ENCODE results near the gene SFPQ.

Gene SFPQ

DNA sequence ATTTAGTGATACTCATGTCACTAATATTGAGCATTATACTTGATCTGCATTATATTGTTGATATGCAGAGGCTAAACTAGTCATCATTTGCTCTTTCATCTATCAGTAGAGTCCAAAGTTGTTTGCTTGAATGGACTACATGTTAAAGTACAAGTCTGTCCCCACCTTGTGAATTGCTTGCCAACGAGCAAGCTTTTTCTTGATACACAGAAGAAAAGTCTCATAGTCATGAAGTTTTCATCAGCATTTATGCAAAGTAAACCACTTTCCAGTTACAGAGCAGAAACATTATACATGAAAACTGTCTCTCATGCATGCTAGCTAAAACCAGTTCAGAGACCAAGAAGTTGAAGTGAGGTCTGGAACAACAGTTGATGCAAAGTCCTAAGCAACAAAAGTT is 13.0 kb downstream of the SFPQ start:
- TF ChIP-seq, protein P1, sequence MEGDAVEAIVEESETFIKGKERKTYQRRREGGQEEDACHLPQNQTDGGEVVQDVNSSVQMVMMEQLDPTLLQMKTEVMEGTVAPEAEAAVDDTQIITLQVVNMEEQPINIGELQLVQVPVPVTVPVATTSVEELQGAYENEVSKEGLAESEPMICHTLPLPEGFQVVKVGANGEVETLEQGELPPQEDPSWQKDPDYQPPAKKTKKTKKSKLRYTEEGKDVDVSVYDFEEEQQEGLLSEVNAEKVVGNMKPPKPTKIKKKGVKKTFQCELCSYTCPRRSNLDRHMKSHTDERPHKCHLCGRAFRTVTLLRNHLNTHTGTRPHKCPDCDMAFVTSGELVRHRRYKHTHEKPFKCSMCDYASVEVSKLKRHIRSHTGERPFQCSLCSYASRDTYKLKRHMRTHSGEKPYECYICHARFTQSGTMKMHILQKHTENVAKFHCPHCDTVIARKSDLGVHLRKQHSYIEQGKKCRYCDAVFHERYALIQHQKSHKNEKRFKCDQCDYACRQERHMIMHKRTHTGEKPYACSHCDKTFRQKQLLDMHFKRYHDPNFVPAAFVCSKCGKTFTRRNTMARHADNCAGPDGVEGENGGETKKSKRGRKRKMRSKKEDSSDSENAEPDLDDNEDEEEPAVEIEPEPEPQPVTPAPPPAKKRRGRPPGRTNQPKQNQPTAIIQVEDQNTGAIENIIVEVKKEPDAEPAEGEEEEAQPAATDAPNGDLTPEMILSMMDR (IDR thresholded peaks at IDR 0.05; ENCODE audit: insufficient read depth, low read depth, low read length, missing control alignments): no peak
- H3K4me3 ChIP-seq (ENCODE audit: low read length): no peak overlapping the region
- DNase-seq (ENCODE audit: low read depth): no peak

DNA sequence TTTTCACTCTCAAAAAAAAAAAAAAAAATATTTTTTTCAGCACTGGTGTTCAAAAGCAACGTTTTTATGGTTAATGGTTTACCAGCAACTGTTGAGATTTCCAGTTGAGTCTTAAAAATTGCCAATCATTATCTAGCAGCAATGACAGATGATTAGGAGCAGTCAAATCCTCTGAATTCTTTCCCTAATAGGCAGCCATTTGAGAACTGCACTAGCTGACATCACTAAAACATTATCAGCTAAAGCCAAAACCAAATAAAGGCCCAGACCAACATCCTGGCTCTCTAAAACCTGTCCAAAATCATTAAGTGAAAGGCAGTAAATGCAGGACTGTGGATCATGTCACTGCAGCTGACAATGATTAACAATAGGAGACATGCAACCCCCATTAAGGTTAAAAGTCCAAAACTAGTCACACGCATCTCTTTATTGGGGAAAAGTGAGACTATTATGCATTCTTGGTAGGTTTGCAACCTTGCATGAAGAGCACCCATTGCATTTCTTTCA is 14.0 kb downstream of the SFPQ start:
- TF ChIP-seq, protein P1 (IDR thresholded peaks at IDR 0.05; ENCODE audit: insufficient read depth, low read depth, low read length, missing control alignments): no peak
- no peak for DNase-seq (ENCODE audit: low read depth)
- H3K4me3 ChIP-seq (ENCODE audit: low read length): no peak overlapping the region

DNA sequence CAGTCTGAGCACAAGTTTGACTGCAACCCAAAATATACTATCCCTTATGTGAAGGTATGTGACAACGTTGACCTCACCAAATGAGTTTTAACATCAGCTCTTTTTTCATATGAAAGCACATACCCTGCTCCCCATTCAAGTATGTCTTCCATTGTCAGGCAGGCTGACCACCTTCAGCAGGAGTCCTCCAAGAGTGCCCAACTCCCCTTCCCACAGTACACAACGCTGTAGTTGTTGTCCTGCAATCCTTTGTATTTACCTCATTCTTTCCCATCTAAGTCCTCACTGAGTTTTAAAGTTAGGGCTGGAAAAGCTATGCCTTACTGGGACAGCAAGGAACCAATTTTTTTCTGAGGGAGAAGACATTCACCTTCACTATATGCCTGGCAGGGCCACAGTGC is 14.7 kb downstream of the SFPQ start:
- TF ChIP-seq, protein P1 (IDR thresholded peaks at IDR 0.05; ENCODE audit: insufficient read depth, low read depth, low read length, missing control alignments): no peak
- no peak overlapping the region for H3K4me3 ChIP-seq (ENCODE audit: low read length)
- DNase-seq (ENCODE audit: low read depth): no peak

DNA sequence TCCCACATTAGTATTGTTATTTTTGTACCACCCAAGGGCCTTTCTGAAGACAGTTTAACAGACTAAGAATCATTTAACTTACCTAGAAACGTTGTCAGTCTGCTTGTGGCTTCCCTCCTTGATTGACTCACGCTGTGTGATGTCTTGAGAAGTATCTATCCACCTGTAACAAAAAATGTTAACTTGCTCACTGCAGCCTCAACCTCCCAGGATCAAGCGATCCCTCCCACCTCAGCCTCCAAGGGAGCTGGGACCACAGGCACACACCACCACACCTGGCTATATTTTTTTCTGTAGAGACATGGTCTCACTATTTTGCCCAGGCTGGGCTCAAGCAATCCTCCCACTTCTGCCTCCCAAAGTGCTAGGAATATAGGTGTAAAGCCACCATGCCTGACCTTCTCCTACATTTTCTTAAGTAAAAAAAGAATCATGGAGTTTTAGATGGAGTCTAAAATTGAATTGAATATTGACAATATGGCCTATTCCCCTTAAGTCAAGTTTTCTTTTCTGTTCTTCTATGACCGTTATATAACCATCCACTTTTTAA is 15.6 kb downstream of the SFPQ start:
- no peak for DNase-seq (ENCODE audit: low read depth)
- no peak overlapping the region for H3K4me3 ChIP-seq (ENCODE audit: low read length)
- TF ChIP-seq, protein P1 (IDR thresholded peaks at IDR 0.05; ENCODE audit: insufficient read depth, low read depth, low read length, missing control alignments): no peak

DNA sequence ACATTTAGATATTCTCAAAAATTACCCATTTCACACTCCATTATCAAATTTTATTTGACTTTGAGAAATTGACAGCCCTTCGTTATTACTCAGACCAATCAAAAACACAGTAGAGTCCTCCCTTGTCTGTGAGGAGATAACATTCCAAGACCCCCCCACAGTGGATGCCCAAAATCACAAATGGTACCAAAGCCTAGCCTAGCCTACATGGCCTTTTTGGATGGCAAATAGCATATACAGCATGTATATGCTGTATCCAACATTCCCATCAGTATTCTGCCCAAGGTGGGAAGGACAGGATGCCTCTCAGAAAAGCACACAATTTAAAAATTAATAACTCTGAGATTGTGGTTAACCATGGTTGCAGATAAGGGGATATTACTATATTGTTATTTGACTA is 17.3 kb downstream of the SFPQ start:
- TF ChIP-seq, protein P1 (IDR thresholded peaks at IDR 0.05; ENCODE audit: insufficient read depth, low read depth, low read length, missing control alignments): no peak
- H3K4me3 ChIP-seq (ENCODE audit: low read length): no peak overlapping the region
- DNase-seq (ENCODE audit: low read depth): no peak

DNA sequence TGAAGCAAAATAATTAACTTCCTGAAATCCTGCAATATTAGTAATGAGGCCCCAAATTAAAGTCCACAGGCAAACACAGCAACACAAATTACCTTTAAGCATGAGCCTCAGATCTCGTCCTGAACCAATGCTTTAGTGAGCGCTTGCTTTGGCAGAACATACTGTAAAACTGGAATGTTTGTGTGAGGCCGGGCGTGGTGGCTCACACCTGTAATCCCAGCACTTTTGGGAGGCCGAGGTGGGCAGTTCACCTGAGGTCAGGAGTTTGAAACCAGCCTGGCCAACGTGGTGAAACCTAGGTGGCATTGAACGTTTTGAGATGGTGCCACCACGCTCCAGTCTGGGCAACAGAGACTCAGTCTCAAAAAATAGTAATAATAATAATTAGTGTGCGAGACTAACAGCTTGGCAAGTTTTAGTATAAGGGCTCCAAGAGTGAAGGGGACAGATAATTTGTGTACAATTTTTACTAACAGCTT is 17.8 kb downstream of the SFPQ start:
- TF ChIP-seq, protein P1 (IDR thresholded peaks at IDR 0.05; ENCODE audit: insufficient read depth, low read depth, low read length, missing control alignments): no peak
- DNase-seq (ENCODE audit: low read depth): no peak
- H3K4me3 ChIP-seq (ENCODE audit: low read length): no peak overlapping the region

Measured in epithelial cell of esophagus (primary cell).